ENCODE data around the gene LRRC8C. TPM values are rescaled to one million over a fixed set of nuclear protein-coding genes. Genes with fewer than 3 reads are reported as not detected.
"Not testable (repeated sequence)": the region's sequence is repeated elsewhere in the genome, so short reads cannot be mapped to it uniquely, and the experiment has no call there.

Gene LRRC8C
- total RNA-seq, 6 donors from 2014 or later, result 5.2 to 12.5 (median 11.6) TPM

DNA sequence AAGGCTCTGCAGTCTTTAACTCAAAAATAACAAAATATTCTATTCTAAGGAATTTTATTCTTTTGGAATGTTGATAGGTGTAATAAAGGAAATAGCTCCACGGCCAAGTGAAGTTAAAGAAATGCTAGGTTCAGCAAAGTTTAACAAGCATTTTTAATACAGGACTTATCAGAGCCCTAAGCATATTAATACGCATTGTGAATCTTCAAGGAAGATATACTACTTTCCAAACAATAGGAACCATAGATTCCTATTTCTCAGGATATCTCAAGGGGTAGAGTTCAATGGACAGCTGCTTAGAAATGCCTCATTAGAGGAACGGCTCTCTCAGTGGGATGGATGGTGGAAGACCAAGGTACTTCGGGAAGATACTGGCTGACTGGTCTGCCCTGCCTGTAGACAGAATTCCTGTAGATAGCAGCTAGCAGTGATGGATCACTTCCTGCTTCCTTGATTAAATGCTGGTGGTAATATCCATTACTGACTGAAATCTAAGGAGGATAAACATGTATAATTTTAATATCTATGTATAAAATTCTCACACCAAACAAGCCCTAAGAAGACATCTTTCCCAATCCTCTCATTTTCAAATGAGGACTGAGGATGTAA lies 8.1 kb upstream of the LRRC8C start:
- DNase-seq (no peak), ATAC-seq (ENCODE audit: low FRiP score in 2 of 2) (no peak)
- Histone ChIP-seq H3K4me1 (no peaks in the 10 kb centered on the region), H3K36me3 (no peaks in the 10 kb centered on the region), H3K27me3 (no peaks in the 10 kb centered on the region), H3K27ac (no peak overlapping the region), H3K9me3 (no peaks in the 10 kb centered on the region), H3K4me3 (no peak overlapping the region)
- 79 to 87% methylated on average over 4 of the region's 4 CpGs for WGBS, 2 donors
- TF ChIP-seq, protein P1, sequence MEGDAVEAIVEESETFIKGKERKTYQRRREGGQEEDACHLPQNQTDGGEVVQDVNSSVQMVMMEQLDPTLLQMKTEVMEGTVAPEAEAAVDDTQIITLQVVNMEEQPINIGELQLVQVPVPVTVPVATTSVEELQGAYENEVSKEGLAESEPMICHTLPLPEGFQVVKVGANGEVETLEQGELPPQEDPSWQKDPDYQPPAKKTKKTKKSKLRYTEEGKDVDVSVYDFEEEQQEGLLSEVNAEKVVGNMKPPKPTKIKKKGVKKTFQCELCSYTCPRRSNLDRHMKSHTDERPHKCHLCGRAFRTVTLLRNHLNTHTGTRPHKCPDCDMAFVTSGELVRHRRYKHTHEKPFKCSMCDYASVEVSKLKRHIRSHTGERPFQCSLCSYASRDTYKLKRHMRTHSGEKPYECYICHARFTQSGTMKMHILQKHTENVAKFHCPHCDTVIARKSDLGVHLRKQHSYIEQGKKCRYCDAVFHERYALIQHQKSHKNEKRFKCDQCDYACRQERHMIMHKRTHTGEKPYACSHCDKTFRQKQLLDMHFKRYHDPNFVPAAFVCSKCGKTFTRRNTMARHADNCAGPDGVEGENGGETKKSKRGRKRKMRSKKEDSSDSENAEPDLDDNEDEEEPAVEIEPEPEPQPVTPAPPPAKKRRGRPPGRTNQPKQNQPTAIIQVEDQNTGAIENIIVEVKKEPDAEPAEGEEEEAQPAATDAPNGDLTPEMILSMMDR (IDR thresholded peaks at IDR 0.05), result no peak
- TF ChIP-seq POLR2AphosphoS5 (IDR thresholded peaks at IDR 0.05) (no peak), POLR2A (IDR thresholded peaks at IDR 0.05) (no peak), EP300 (IDR thresholded peaks at IDR 0.05) (no peak)

DNA sequence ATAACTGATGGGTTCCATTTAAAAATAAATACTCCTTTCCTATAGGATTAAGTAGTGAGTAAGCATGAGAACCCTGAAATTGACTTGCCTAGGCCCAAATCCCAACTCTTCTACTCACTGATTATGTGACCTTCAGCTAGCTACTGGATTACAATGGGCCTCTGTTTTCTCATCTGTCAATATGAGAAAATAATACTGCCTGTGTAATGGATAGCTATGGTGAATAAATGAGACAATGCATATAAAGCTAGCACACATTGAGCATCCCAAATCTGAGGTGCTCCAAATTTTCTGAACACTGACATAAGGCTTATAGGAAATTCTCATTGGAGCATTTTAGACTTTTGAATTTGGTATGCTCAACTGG lies 5.3 kb upstream of the LRRC8C start:
- Histone ChIP-seq H3K4me3 (no peak overlapping the region), H3K27ac (no peak overlapping the region), H3K9me3 (no peaks in the 10 kb centered on the region), H3K36me3 (no peaks in the 10 kb centered on the region), H3K27me3 (no peaks in the 10 kb centered on the region), H3K4me1 (peaks cover 5 to 7% (median 7%) of the 10 kb centered on the region in 4 donors)
- ATAC-seq (ENCODE audit: low FRiP score in 2 of 2), result no peak
- DNase-seq, result no peak
- no peak for TF ChIP-seq EP300 (IDR thresholded peaks at IDR 0.05)
- no peak for TF ChIP-seq POLR2A (IDR thresholded peaks at IDR 0.05)
- no peak for TF ChIP-seq POLR2AphosphoS5 (IDR thresholded peaks at IDR 0.05)

DNA sequence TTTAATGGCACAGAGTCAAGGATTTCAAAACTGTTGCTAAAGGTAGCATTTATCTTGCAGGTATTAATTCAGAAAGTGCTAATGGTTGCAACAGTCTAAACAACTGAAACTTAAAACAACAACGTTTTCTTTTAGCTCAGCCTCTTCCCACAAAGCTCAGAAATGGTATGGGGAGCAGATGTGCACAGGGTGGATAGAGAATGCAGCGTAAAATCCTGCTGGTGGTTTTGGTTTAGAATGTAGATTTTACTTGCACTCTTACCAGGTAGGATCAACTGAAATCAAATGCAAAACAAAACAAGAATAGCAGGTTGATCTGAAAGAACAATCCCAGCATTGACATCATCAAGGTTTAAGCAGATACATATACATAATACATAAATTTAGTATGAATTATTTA lies 3.8 kb upstream of the LRRC8C start:
- Histone ChIP-seq H3K4me3 (no peak overlapping the region), H3K36me3 (no peaks in the 10 kb centered on the region), H3K27ac (no peak overlapping the region), H3K9me3 (no peaks in the 10 kb centered on the region), H3K27me3 (no peaks in the 10 kb centered on the region), H3K4me1 (peaks cover 5 to 13% (median 10%) of the 10 kb centered on the region in 4 donors)
- WGBS, 2 donors, result 74 to 83% methylated on average over 2 of the region's 2 CpGs
- TF ChIP-seq POLR2AphosphoS5 (IDR thresholded peaks at IDR 0.05) (no peak), EP300 (IDR thresholded peaks at IDR 0.05) (no peak), POLR2A (IDR thresholded peaks at IDR 0.05) (no peak)
- TF ChIP-seq, protein P1 (IDR thresholded peaks at IDR 0.05), result no peak
- DNase-seq, result no peak
- ATAC-seq (ENCODE audit: low FRiP score in 2 of 2), result no peak

DNA sequence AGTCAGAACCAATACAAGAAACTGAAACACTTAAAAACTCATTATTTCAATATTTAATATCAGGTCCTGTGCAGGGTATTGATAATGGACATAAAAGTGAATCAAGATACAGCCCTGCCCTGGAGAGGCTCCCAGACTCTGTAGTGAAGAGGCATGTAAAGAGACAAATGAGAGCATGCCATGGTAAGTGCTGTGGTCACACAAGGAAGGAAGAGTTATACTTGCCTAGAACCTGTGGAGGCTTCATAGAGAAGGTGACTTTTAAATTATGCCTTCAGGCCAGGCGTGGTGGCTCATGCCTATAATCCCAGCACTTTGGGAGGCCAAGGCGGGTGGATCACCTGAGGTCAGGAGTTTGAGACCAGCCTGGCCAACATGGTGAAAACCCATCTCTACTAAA lies 3.3 kb upstream of the LRRC8C start:
- not testable (repeated sequence) for ATAC-seq (ENCODE audit: low FRiP score in 2 of 2); DNase-seq; H3K9me3 ChIP-seq; H3K27ac ChIP-seq; H3K4me3 ChIP-seq; H3K27me3 ChIP-seq; H3K36me3 ChIP-seq
- H3K4me1 ChIP-seq, result peaks cover 5 to 18% (median 12%) of the 10 kb centered on the region in 4 donors
- WGBS, 2 donors, result 95% methylated on average over 2 of the region's 2 CpGs

DNA sequence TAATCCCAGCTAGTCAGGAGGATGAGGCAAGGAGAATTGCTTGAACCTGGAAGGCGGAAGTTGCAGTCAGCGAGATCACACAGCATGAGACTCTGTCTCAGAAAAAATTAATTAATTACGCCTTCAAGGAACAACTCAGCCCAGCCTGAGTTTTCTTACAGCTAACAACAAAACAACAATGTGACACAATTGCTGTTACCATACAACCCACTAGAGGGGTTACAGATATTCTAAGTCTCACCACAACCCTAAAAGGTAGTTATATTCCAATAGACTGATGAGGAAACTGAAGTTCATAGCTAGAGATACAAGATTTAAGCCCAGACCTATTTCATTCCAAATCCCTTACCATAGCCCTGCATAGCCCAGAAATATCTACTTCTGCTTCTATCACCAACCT lies 2.9 kb upstream of the LRRC8C start:
- no peak for ATAC-seq (ENCODE audit: low FRiP score in 2 of 2)
- TF ChIP-seq EP300 (IDR thresholded peaks at IDR 0.05) (no peak), POLR2AphosphoS5 (IDR thresholded peaks at IDR 0.05) (no peak), POLR2A (IDR thresholded peaks at IDR 0.05) (no peak)
- TF ChIP-seq, protein P1 (IDR thresholded peaks at IDR 0.05), result no peak
- WGBS, 2 donors, result 92 to 97% methylated on average over 3 of the region's 3 CpGs
- H3K27ac ChIP-seq, result no peak overlapping the region
- no peak for DNase-seq
- H3K9me3 ChIP-seq, result no peaks in the 10 kb centered on the region
- H3K27me3 ChIP-seq, result no peaks in the 10 kb centered on the region
- H3K4me3 ChIP-seq, result no peak overlapping the region
- peaks cover 5 to 22% (median 14%) of the 10 kb centered on the region in 4 donors for H3K4me1 ChIP-seq
- no peaks in the 10 kb centered on the region for H3K36me3 ChIP-seq

Data from upper lobe of left lung (tissue), 6 donors.